ENCODE data around the gene SLC10A6.

- TF ChIP-seq RXRA (IDR thresholded peaks at IDR 0.05), result no peak
- TF ChIP-seq MAX (IDR thresholded peaks at IDR 0.05), result no peak
- TF ChIP-seq CTCF (IDR thresholded peaks at IDR 0.05; ENCODE audit: low read depth, low read length, missing input control), result no peak
- TF ChIP-seq TAF1 (conservative IDR thresholded peaks at IDR 0.05), result no peak
- no peak for TF ChIP-seq JUND (IDR thresholded peaks at IDR 0.05)
- no peak for TF ChIP-seq REST (IDR thresholded peaks at IDR 0.05)
- no peak for TF ChIP-seq NR2F2 (IDR thresholded peaks at IDR 0.05)
- no peak for TF ChIP-seq GABPA (IDR thresholded peaks at IDR 0.05 in 1 of 2, conservative IDR thresholded peaks at IDR 0.05 in 1 of 2)
- no peak for TF ChIP-seq SP1 (IDR thresholded peaks at IDR 0.05)
- TF ChIP-seq RAD21 (IDR thresholded peaks at IDR 0.05), result no peak
- no peak for TF ChIP-seq ATF3 (IDR thresholded peaks at IDR 0.05)
- no peak for TF ChIP-seq FOXA2 (IDR thresholded peaks at IDR 0.05)
- TF ChIP-seq EGR1 (IDR thresholded peaks at IDR 0.05; ENCODE audit: low read depth in 2 of 2), result no peak
- no peak for TF ChIP-seq HNF4A (conservative IDR thresholded peaks at IDR 0.05)
Observed at GRCh38 chr4:86819561-86819960, 29.6 kb downstream of the SLC10A6 start.
